ENCODE results near the gene CEP20.

Gene CEP20

DNA sequence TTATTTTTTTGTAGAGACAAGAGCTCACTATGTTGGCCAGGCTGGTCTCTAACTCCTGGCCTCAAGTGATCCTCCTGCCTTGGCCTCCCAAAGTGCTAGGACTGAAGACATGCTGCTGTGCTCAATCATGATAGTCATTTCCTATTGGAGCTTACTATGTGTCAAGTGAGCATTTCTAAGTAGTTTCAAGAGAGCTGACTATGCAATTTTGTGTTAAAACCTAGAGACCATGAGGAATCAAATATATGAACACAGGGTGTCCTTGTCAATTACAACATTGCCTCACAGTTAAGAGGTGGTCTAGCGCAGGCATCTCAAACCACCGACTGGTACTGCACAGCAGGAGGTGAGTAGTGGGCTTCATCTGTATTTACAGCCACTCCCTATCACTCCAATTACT, 69.4 kb downstream of the CEP20 start:
- no peak overlapping the region for H3K4me2 ChIP-seq (ENCODE audit: low read depth, low read length, poor library complexity, severe bottlenecking)
- H3K27me3 ChIP-seq (ENCODE audit: insufficient read depth, low read length, poor library complexity, severe bottlenecking) = no peaks in the 10 kb centered on the region
- no peak overlapping the region for H3K4me3 ChIP-seq (ENCODE audit: low read length, poor library complexity, severe bottlenecking)
- no peaks in the 10 kb centered on the region for H3K79me2 ChIP-seq (ENCODE audit: insufficient read depth, low read length)
- H3K36me3 ChIP-seq (ENCODE audit: insufficient read depth, low read length) = no peaks in the 10 kb centered on the region
- H3K9me2 ChIP-seq (replicated peaks; ENCODE audit: low read depth, low read length) = no peaks in the 10 kb centered on the region
- no peak overlapping the region for H3K9ac ChIP-seq (ENCODE audit: low read depth, low read length, poor library complexity, severe bottlenecking)
- no peaks in the 10 kb centered on the region for H4K20me1 ChIP-seq (ENCODE audit: insufficient read depth, low read length, poor library complexity, severe bottlenecking)
- no peaks in the 10 kb centered on the region for H3F3A ChIP-seq (ENCODE audit: low read depth)
- H3K9me3 ChIP-seq (ENCODE audit: insufficient read depth, low read depth, low read length) = no peaks in the 10 kb centered on the region; the same call in 1 of the 2 replicates
- H3K4me1 ChIP-seq (ENCODE audit: insufficient read depth, low read length, poor library complexity, severe bottlenecking) = no peaks in the 10 kb centered on the region
- TF ChIP-seq, protein P1, sequence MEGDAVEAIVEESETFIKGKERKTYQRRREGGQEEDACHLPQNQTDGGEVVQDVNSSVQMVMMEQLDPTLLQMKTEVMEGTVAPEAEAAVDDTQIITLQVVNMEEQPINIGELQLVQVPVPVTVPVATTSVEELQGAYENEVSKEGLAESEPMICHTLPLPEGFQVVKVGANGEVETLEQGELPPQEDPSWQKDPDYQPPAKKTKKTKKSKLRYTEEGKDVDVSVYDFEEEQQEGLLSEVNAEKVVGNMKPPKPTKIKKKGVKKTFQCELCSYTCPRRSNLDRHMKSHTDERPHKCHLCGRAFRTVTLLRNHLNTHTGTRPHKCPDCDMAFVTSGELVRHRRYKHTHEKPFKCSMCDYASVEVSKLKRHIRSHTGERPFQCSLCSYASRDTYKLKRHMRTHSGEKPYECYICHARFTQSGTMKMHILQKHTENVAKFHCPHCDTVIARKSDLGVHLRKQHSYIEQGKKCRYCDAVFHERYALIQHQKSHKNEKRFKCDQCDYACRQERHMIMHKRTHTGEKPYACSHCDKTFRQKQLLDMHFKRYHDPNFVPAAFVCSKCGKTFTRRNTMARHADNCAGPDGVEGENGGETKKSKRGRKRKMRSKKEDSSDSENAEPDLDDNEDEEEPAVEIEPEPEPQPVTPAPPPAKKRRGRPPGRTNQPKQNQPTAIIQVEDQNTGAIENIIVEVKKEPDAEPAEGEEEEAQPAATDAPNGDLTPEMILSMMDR (conservative IDR thresholded peaks at IDR 0.05; ENCODE audit: low read length) = no peak
- no peak for TF ChIP-seq EZH2phosphoT487 (IDR thresholded peaks at IDR 0.05; ENCODE audit: borderline replicate concordance)
- H2AFZ ChIP-seq (ENCODE audit: low read length) = no peak overlapping the region

DNA sequence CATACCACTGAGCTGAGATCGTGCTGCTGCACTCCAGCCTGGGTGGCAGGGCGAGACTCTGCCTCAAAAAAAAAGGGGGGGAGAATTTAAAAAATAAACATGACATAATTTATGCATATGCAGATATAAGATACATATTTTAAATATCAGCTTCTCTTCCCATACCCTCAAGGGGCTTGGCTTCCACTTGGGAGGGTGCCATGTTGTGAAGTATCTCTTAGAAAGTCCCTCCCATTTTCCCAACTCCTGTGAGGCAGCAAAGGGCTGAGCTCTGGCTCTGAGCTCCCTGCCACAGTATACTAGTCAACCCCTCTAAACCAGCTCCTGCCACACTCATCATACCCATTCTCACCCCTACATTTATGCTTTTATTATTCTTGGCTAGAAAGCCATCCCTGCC, 71.0 kb downstream of the CEP20 start:
- no peaks in the 10 kb centered on the region for H3K27me3 ChIP-seq (ENCODE audit: insufficient read depth, low read length, poor library complexity, severe bottlenecking)
- H3K4me2 ChIP-seq (ENCODE audit: low read depth, low read length, poor library complexity, severe bottlenecking) = no peak overlapping the region
- H3K9me3 ChIP-seq (ENCODE audit: insufficient read depth, low read depth, low read length) = no peaks in the 10 kb centered on the region; the same call in 1 of the 2 replicates
- no peak overlapping the region for H3K4me3 ChIP-seq (ENCODE audit: low read length, poor library complexity, severe bottlenecking)
- no peak overlapping the region for H2AFZ ChIP-seq (ENCODE audit: low read length)
- H3K9ac ChIP-seq (ENCODE audit: low read depth, low read length, poor library complexity, severe bottlenecking) = no peak overlapping the region
- TF ChIP-seq, protein P1 (conservative IDR thresholded peaks at IDR 0.05; ENCODE audit: low read length) = no peak
- no peak for TF ChIP-seq EZH2phosphoT487 (IDR thresholded peaks at IDR 0.05; ENCODE audit: borderline replicate concordance)
- no peaks in the 10 kb centered on the region for H3K79me2 ChIP-seq (ENCODE audit: insufficient read depth, low read length)
- H3K9me2 ChIP-seq (replicated peaks; ENCODE audit: low read depth, low read length) = no peaks in the 10 kb centered on the region
- no peaks in the 10 kb centered on the region for H4K20me1 ChIP-seq (ENCODE audit: insufficient read depth, low read length, poor library complexity, severe bottlenecking)
- H3K36me3 ChIP-seq (ENCODE audit: insufficient read depth, low read length) = no peaks in the 10 kb centered on the region
- H3F3A ChIP-seq (ENCODE audit: low read depth) = no peaks in the 10 kb centered on the region
- no peaks in the 10 kb centered on the region for H3K4me1 ChIP-seq (ENCODE audit: insufficient read depth, low read length, poor library complexity, severe bottlenecking)

- Histone ChIP-seq H3K36me3 (ENCODE audit: insufficient read depth, low read length) (no peaks in the 10 kb centered on the region), H3K9me2 (replicated peaks; ENCODE audit: low read depth, low read length) (no peaks in the 10 kb centered on the region), H3K79me2 (ENCODE audit: insufficient read depth, low read length) (no peaks in the 10 kb centered on the region), H3K4me3 (ENCODE audit: low read length, poor library complexity, severe bottlenecking) (no peak overlapping the region), H3F3A (ENCODE audit: low read depth) (no peaks in the 10 kb centered on the region), H2AFZ (ENCODE audit: low read length) (no peak overlapping the region), H3K4me2 (ENCODE audit: low read depth, low read length, poor library complexity, severe bottlenecking) (no peak overlapping the region), H3K27me3 (ENCODE audit: insufficient read depth, low read length, poor library complexity, severe bottlenecking) (no peaks in the 10 kb centered on the region), H3K9me3 (ENCODE audit: insufficient read depth, low read depth, low read length) (no peaks in the 10 kb centered on the region; the same call in 1 of the 2 replicates), H4K20me1 (ENCODE audit: insufficient read depth, low read length, poor library complexity, severe bottlenecking) (no peaks in the 10 kb centered on the region), H3K9ac (ENCODE audit: low read depth, low read length, poor library complexity, severe bottlenecking) (no peak overlapping the region), H3K4me1 (ENCODE audit: insufficient read depth, low read length, poor library complexity, severe bottlenecking) (no peaks in the 10 kb centered on the region)
- TF ChIP-seq, protein P1 (conservative IDR thresholded peaks at IDR 0.05; ENCODE audit: low read length) = no peak
- TF ChIP-seq EZH2phosphoT487 (IDR thresholded peaks at IDR 0.05; ENCODE audit: borderline replicate concordance) = no peak
Observed at GRCh38 chr16:15816228-15816627, 72.2 kb downstream of the CEP20 start.

Measured in Loucy (cell line).